Stimulated activated CD4-positive, alpha-beta T cell treated with anti-CD3 and anti-CD28 coated beads, Interleukin-12 subunit alpha, Interleukin-12 subunit beta, amount 100 ng/mL, for 24 hours (primary cell): Measurements from ENCODE around the gene TMOD4.
"Not testable (repeated sequence)": the region's sequence is repeated elsewhere in the genome, so short reads cannot be mapped to it uniquely, and the experiment has no call there.

ENCODE experiments used
- DNase-seq, 2 experiments: peaks; one replicate each; pipeline ENCODE4 v3.0.0-alpha.2; 2020; ENCODE audit warnings: low read depth in 2 of 2

Gene TMOD4

DNA sequence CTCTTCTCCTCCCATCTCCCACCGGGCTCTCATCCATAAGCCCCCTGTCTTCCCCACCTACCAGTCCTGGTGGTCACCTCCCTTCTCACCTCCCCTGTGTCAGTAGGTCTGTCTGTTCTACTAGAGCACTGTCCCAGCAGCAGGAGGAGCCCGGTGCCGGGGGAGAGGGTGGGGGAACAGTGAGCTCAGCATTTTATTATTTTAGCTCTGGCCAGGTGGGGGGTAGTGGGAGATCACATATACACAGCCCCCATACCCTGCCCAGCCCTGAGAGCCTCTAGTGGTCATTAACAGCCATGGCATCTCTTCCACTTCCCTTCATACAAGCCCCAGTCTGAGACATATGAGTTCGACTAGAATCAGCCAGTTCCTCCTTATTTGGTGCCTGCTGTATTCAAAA is at the start of gene TMOD4:
TSS of gene TMOD4 (minus strand) at position 119 of the 400 bp plus-strand sequence. CDS start 1,106 bp downstream, outside the sequence.
- no peak for DNase-seq

DNA sequence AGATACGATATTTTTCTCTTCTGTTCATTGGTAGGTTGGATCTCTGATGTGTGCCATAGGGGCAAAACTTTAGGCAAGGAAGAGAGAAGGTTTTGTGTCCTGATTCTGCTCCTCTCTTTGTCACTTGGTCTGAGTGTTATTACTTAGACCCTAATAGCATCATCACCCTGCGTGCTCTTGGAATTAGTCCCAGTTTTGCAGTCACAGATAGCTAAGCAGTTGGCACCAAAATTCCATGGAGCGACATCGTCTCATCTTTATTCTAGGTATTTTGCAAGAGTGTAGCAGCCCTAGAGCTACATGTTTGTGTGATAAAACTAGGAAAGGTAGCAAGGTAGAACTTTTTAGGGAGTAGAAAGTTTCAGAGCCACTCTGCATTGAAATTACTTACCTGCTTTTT is 46.3 kb upstream of the TMOD4 start:
- DNase-seq = no peak

DNA sequence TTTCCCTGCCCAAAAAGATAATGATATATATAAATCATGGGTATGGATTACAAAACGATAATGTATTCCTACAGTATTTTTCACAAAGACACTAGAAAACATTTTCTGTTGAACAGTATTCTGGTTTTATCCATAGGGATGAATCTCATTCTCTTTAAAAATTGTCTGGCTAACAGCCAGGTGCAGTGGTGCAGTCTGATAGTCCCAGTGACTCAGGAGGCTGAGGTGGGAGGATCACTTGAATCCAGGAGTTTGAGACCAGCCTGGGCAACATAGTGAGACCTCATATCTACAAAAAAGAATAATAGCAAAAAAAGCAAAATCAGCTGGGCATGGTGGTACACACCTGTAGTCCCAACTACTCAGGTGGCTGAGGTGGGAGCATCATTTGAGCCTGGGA is 45.8 kb upstream of the TMOD4 start:
- DNase-seq = no peak

GRCh38 chr1:151213560-151213959 is 37.8 kb upstream of the TMOD4 start:
- DNase-seq = no peak

- DNase-seq = no peak
Measured at GRCh38 chr1:151211972-151212705, 36.4 kb upstream of the TMOD4 start.

DNA sequence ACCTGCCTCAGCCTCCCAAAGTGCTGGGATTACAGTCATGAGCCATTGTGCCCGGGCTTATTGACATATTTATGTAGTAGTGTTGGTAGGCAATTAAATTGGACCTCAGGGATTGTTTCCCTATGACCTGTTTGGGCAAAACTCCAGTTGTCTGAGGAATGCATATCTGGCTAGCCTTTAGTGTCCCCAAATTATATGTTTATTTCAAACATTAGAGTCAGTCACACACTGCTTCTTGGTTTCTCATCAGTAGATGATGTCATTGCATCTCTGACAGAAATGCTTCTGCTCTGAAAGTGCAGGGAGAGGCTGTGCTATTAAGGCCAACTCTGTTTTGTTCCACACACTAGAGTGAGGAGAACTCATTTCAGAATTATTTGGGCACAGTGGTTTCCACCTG is 35.0 kb upstream of the TMOD4 start:
- no peak for DNase-seq

- not testable (repeated sequence) for DNase-seq
Measured at GRCh38 chr1:151205381-151205965, 29.7 kb upstream of the TMOD4 start.

GRCh38 chr1:151199873-151200581 is 24.2 kb upstream of the TMOD4 start:
- no peak for DNase-seq

- peak; percentile 94 to 99 for DNase-seq
Measured at GRCh38 chr1:151198254-151199127, 22.7 kb upstream of the TMOD4 start, which contains the start of gene PIP5K1A. TSS of gene PIP5K1A (plus strand) at chr1:151198552. CDS start at chr1:151198997, 445 bp downstream.

DNA sequence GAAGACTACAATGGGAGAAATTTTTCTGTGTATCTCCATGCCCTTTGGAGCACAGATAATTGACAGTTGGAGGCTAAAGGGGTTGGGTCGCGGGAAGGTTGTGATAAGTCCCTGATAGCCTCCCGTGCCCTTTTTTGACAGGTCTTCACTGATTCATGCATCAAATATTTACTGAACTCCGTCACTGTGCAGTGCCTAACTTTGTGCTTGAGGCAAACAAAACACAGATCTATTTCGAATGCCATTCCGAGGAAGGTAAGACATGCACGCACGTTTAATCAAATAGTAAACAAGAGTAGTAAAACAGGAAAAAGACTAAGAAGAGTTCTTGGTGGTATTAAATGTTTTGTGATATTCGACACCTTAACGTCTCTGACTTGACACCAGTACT is 22.1 kb upstream of the TMOD4 start:
- DNase-seq = no peak

- DNase-seq = peak in 1 of 2 experiments; percentile 48
Measured at GRCh38 chr1:151196292-151196800, 20.6 kb upstream of the TMOD4 start.

GRCh38 chr1:151194894-151195594 is 19.3 kb upstream of the TMOD4 start:
- not testable (repeated sequence) for DNase-seq

DNA sequence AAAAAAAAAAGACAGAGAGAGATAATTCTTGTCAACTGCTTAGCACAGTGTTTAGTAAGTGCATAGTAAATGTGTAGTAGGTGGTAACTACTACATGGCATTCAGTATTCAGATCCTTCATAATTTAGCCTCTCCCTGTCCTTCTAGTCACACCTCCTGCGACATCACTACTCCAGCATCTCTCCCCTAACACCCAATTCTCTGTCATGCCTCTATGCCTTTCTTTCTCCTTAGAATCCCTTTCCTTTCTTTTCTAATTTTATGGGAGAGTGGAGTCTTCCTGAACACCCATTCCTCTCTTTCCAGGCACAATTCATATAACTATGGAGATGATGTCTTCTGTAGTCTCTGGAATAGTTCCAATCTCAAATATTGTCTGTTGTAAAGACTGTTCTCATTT is 18.1 kb upstream of the TMOD4 start:
- DNase-seq = no peak

GRCh38 chr1:151193304-151193703 is 17.5 kb upstream of the TMOD4 start:
- no peak for DNase-seq

DNA sequence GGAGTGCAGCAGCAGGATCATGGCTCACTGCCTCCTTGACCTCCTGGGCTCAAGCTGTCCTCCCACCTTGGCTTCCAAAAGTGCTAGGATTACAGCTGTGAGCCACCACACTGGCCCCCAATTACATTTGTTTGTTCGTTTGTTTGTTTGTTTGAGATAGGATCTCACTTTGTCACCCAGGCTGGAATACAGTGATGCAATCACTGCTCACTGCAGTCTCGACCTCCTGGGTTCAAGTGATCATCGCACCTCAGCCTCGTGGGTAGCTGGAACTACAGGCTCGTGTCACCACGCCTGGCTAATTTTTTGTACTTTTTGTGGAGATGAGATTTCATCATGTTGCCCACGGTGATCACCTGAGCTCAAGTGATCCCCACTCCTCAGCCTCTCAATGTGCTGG is 16.3 kb upstream of the TMOD4 start:
- no peak for DNase-seq

DNA sequence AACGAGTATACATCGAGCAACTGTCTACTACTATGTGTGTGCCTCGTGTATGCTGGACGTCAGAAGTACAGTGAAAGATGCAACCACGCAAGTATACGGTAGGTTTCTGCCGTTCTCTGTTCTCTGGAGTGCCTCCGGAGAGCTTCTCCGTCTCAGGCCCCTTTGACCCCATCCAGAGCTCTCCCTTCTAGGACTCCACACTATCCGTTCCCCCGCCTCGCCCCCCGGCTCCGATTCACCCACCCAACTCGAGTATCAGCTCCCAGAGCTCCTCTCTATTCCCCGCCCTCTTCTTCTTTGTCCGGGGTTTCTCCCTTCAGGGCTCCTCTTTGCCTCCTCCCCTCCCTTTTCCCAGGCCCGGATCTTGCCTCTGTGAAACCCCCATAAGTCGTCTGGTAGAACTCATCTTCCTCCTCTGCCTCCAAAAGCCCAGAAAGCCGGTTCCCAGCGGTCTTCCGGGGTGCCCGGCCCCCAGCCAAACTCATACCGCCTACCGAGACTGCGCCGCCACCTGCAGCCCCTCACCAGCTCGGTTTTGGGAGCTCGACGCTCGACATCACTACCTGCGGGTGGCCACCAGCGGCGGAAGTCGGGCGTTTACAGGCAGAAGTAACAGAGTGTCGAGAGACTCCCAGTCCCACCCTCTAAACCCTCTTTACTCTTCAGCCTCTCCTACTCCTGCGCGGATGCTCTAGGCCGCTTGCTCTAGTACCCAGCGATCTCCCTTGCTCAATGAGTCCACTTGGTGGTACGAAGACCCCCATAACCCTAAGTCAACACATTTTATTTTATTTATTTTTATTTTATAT is 14.1 kb upstream of the TMOD4 start, which contains the start of gene VPS72:
TSS of gene VPS72 (minus strand) at position 561 of the 809 bp plus-strand sequence. CDS start at position 485, 76 bp downstream.
- DNase-seq = peak; percentile 74 to 78

- DNase-seq = not testable (repeated sequence)
Measured at GRCh38 chr1:151188667-151189066, 12.9 kb upstream of the TMOD4 start.

GRCh38 chr1:151187205-151187604 is 11.4 kb upstream of the TMOD4 start:
- no peak for DNase-seq

GRCh38 chr1:151184211-151184610 is 8.4 kb upstream of the TMOD4 start:
- no peak for DNase-seq

- DNase-seq = no peak
Measured at GRCh38 chr1:151176514-151177045, 799 bp upstream of the TMOD4 start.
